ENCODE measurements around the gene ZNF862. TPM values are rescaled to one million over a fixed set of nuclear protein-coding genes. Genes with fewer than 3 reads are reported as not detected.

The ZNF862 gene
- total RNA-seq, 2 experiments from 2014 or later: 23.1 to 24.8 TPM

- peaks cover 81% of the 10 kb centered on the region for H3K4me1 Mint-ChIP-seq
- H3K27me3 Mint-ChIP-seq: no peaks in the 10 kb centered on the region
- peak overlapping the region; percentile 9 for H3K4me3 Mint-ChIP-seq
- ATAC-seq: no peak
- H3K36me3 Mint-ChIP-seq: peaks cover 10% of the 10 kb centered on the region
- CTCF ChIA-PET: interaction anchor here (0.6 to 3.6 kb wide), 5 partner anchors 9 to 610 kb away, joined by 3 to 17 read pairs (median 7); partner anchors contain the start of gene ZNF862
- no peaks in the 10 kb centered on the region for H3K9me3 Mint-ChIP-seq (ENCODE audit: low read depth)
- DNase-seq: no peak
- H3K27ac Mint-ChIP-seq: peak overlapping the region; percentile 44
These were observed 33.4 kb downstream of the ZNF862 start for GRCh38 chr7:149871576-149871975.

- Mint-ChIP-seq H3K27ac (peak overlapping the region; percentile 84), H3K36me3 (peaks cover 13% of the 10 kb centered on the region), H3K4me3 (peak overlapping the region; percentile 85), H3K27me3 (no peaks in the 10 kb centered on the region), H3K4me1 (peaks cover 74% of the 10 kb centered on the region), H3K9me3 (ENCODE audit: low read depth) (no peaks in the 10 kb centered on the region)
- CTCF ChIA-PET: interaction anchor here (1.9 to 3.6 kb wide), 3 partner anchors 10 to 33 kb away, joined by 7 to 17 read pairs (median 14); partner anchors contain the start of gene ZNF862
- DNase-seq (peak; percentile 48), ATAC-seq (no peak)
These were observed 34.4 kb downstream of the ZNF862 start for GRCh38 chr7:149872419-149873073.

DNA sequence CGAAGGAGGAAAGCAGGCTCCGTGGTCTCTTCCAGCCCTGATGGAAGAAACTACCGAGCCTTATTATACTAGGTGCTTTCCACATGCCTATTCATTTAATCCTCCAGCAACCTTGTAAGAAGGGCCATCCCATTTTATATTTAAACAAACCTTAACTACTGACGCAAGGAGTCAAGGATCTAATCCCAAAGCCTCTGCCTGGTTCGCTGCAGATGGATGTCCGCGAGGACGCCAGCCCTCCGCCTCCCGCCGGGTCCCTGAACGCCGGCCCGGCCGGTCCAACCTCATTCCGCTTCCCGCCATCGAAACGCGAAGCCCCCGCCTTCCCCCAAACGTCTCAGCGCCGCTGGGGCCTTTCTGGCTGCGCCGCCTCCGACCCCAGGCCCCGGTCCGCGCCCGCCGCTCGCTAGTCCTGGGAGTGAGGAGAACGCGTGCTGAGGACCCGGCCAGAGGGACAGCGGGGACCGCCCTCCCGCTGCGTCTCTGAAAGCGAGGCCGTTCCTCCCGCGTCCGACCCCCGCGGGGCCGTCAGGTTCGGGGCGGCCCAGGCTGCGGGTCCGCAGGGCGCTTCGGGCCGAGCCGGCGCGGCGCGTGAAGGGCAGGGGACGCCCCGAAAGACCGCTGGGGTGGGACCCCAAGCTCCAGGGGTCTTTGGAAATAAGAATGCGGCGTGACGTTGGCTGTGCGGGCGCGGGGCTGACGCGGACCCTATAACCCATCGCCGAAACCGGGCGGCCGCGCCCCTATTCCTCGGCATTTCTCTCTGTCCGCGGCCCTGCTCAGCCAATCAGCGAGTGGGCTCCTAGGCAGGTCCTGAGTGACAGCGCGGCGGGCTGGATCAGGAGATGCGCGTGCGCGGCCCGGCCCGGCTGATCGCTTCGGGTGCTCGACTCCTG is 35.1 kb downstream of the ZNF862 start, which contains the start of gene ATP6V0E2:
Gene ATP6V0E2, plus strand, starts transcription at position 896 of the 896 bp plus-strand sequence. CDS start 97 bp downstream, outside the sequence.
- Mint-ChIP-seq H3K4me3 (peak within 1 kb of the TSS; percentile 85), H3K9me3 (ENCODE audit: low read depth) (no peaks in the 10 kb centered on the region)

DNA sequence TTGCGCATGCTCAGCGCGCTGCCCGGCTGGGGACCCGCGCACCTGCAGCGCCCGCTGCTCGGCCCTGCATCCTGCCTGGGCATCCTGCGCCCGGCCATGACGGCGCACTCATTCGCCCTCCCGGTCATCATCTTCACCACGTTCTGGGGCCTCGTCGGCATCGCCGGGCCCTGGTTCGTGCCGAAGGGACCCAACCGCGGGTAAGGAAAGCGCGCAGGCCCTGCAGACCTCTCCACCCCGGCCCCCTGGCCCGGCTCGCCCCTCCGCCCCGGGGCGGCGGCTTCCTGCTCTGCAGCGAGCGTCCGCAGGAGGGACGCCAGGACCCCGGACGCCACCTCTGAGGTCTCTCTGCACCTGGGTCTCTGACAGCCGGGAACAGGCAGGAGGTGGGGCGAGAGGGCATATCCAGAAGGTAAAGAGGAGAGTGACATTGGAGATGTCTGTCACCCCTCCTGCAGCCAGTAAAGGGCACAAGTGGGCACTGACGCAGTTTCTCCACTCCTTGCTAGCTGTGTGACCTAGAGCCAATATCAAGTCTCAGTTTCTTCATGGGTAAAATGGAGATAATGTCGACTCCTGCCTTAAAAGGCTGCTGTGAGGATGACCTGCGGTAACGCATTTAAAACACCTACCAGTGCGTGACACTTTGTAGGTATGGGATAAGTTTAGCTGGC is 35.9 kb downstream of the ZNF862 start:
- peak; percentile 48 for DNase-seq
- H3K4me1 Mint-ChIP-seq: peaks cover 63% of the 10 kb centered on the region
- H3K27ac Mint-ChIP-seq: peak overlapping the region; percentile 79
- CTCF ChIA-PET: interaction anchor here (1.0 to 1.2 kb wide), 2 partner anchors 9 to 171 kb away, joined by 3 read pairs; no protein-coding TSS in a partner anchor
- peaks cover 16% of the 10 kb centered on the region for H3K36me3 Mint-ChIP-seq
- H3K9me3 Mint-ChIP-seq (ENCODE audit: low read depth): no peaks in the 10 kb centered on the region
- no peaks in the 10 kb centered on the region for H3K27me3 Mint-ChIP-seq
- peak overlapping the region; percentile 85 for H3K4me3 Mint-ChIP-seq
- no peak for ATAC-seq

More for the DNA sequence above, 35.1 kb downstream of the ZNF862 start, which contains the start of gene ATP6V0E2:
- Mint-ChIP-seq H3K27ac (peak within 1 kb of the TSS; percentile 84), H3K27me3 (no peaks in the 10 kb centered on the region), H3K36me3 (peaks cover 16% of the 10 kb centered on the region), H3K4me1 (peaks cover 71% of the 10 kb centered on the region)
- ATAC-seq: peak; percentile 94
- DNase-seq: peak; percentile 97
- CTCF ChIA-PET: interaction anchor here (1.0 kb wide), 1 partner anchor 10 kb away, joined by 3 read pairs; no protein-coding TSS in a partner anchor

- H3K4me3 Mint-ChIP-seq: peak overlapping the region; percentile 85
- ATAC-seq: no peak
- peak overlapping the region; percentile 61 for H3K27ac Mint-ChIP-seq
- H3K4me1 Mint-ChIP-seq: peaks cover 58% of the 10 kb centered on the region
- no peaks in the 10 kb centered on the region for H3K27me3 Mint-ChIP-seq
- no peak for DNase-seq
- H3K36me3 Mint-ChIP-seq: peaks cover 15% of the 10 kb centered on the region
- H3K9me3 Mint-ChIP-seq (ENCODE audit: low read depth): no peaks in the 10 kb centered on the region
- CTCF ChIA-PET: interaction anchor here (1.1 to 1.3 kb wide), 3 partner anchors 35 to 171 kb away, joined by 3 read pairs; partner anchors contain the start of gene ZNF862
These were observed 36.5 kb downstream of the ZNF862 start for GRCh38 chr7:149874644-149875028.

- DNase-seq: no peak
- CTCF ChIA-PET: interaction anchor here (0.9 to 1.3 kb wide), 4 partner anchors 8 to 170 kb away, joined by 3 to 5 read pairs (median 3); partner anchors contain the start of gene ZNF862
- H3K27ac Mint-ChIP-seq: peak overlapping the region; percentile 21
- no peaks in the 10 kb centered on the region for H3K9me3 Mint-ChIP-seq (ENCODE audit: low read depth)
- peaks cover 17% of the 10 kb centered on the region for H3K36me3 Mint-ChIP-seq
- H3K4me3 Mint-ChIP-seq: peak overlapping the region; percentile 85
- peaks cover 51% of the 10 kb centered on the region for H3K4me1 Mint-ChIP-seq
- ATAC-seq: no peak
- H3K27me3 Mint-ChIP-seq: no peaks in the 10 kb centered on the region
These were observed 37.2 kb downstream of the ZNF862 start for GRCh38 chr7:149875396-149875795.

GRCh38 chr7:149877890-149878522 is 39.8 kb downstream of the ZNF862 start:
- DNase-seq (no peak), ATAC-seq (no peak)
- CTCF ChIA-PET: interaction anchor here (1.3 to 1.4 kb wide), 2 partner anchors 13 to 17 kb away, joined by 4 read pairs; no protein-coding TSS in a partner anchor
- Mint-ChIP-seq H3K27me3 (no peaks in the 10 kb centered on the region), H3K36me3 (peaks cover 17% of the 10 kb centered on the region), H3K4me1 (peaks cover 34% of the 10 kb centered on the region), H3K4me3 (no peak overlapping the region), H3K27ac (no peak overlapping the region), H3K9me3 (ENCODE audit: low read depth) (no peaks in the 10 kb centered on the region)

DNA sequence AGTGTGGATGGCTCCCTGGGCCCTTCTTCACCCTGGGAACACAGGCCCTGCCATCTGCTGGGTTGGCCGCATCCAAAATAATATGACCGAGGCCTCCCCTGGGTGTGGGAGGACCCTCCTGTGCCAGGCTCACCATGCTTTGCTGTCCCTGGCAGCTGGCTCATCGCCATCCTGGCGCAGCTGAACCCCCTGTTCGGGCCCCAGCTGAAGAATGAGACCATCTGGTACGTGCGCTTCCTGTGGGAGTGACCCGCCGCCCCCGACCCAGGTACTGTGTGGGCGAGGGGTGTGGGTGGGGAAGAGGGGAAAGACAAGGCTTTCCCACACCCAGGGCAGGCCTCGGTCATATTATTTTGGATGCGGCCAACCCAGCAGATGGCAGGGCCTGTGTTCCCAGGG is 40.3 kb downstream of the ZNF862 start:
- H3K36me3 Mint-ChIP-seq: peaks cover 17% of the 10 kb centered on the region
- CTCF ChIA-PET: no interaction called here
- no peaks in the 10 kb centered on the region for H3K9me3 Mint-ChIP-seq (ENCODE audit: low read depth)

GRCh38 chr7:149879271-149879743 is 41.1 kb downstream of the ZNF862 start:
- Mint-ChIP-seq H3K4me3 (no peak overlapping the region), H3K9me3 (ENCODE audit: low read depth) (no peaks in the 10 kb centered on the region), H3K27ac (no peak overlapping the region), H3K4me1 (peaks cover 39% of the 10 kb centered on the region), H3K27me3 (no peaks in the 10 kb centered on the region), H3K36me3 (peaks cover 17% of the 10 kb centered on the region)
- DNase-seq: no peak
- ATAC-seq: no peak
- CTCF ChIA-PET: no interaction called here

More for the DNA sequence above, 40.3 kb downstream of the ZNF862 start:
- DNase-seq (no peak), ATAC-seq (no peak)
- Mint-ChIP-seq H3K27me3 (no peaks in the 10 kb centered on the region), H3K4me1 (peaks cover 40% of the 10 kb centered on the region), H3K4me3 (no peak overlapping the region), H3K27ac (no peak overlapping the region)

DNA sequence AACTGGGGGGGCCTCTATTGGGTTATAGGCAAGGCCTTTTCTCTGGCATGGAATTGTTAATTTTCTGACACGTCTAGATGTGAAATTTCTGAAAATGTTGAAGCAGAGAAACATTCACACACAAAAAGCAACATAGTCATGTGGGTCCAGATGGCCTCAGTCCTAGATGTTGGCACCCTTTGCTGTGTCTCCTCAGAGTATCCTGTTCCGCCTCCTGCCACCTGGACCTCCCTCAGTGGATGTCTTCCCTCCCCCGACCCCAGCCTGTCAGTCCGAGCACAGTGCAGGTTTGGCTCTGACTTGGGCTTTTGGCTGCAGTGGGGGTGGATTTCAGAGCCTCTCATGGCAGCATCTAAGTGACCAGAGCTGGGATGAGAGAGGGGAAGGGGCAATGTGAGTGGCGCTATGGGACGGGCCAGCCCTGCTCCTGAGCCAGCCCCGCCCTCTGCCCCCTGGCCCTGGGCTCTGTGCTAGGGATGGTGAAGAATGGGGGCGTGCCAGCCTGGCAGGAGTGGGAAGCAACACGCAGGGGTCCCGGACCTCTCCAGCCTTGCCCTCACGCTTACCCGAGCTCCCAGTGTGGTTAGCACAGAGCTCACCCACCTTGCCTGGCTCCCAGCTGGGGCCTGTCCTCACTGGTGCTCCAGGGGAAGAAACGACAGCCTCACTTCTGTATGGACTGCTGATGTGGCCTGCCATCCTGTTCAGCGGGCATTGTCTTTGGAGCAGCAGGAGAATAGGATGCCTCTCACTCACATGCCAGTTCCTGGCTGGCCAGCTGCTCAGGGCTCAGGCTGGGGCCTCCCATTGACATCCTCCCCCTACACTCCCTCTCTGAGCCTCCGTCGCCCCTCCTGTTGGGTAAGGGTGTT is 41.8 kb downstream of the ZNF862 start:
- H3K36me3 Mint-ChIP-seq: peaks cover 17% of the 10 kb centered on the region
- ATAC-seq (no peak), DNase-seq (no peak)
- H3K4me1 Mint-ChIP-seq: peaks cover 32% of the 10 kb centered on the region
- H3K27ac Mint-ChIP-seq: no peak overlapping the region
- no peaks in the 10 kb centered on the region for H3K9me3 Mint-ChIP-seq (ENCODE audit: low read depth)
- CTCF ChIA-PET: no interaction called here
- H3K27me3 Mint-ChIP-seq: no peaks in the 10 kb centered on the region
- no peak overlapping the region for H3K4me3 Mint-ChIP-seq

GRCh38 chr7:149880638-149881311 is 42.6 kb downstream of the ZNF862 start:
- H3K27ac Mint-ChIP-seq: no peak overlapping the region
- DNase-seq (no peak), ATAC-seq (no peak)
- H3K36me3 Mint-ChIP-seq: peaks cover 13% of the 10 kb centered on the region
- no peaks in the 10 kb centered on the region for H3K9me3 Mint-ChIP-seq (ENCODE audit: low read depth)
- peaks cover 25% of the 10 kb centered on the region for H3K4me1 Mint-ChIP-seq
- H3K27me3 Mint-ChIP-seq: no peaks in the 10 kb centered on the region
- CTCF ChIA-PET: no interaction called here
- H3K4me3 Mint-ChIP-seq: no peak overlapping the region
